Thoracic aorta (tissue), 2 donors: ENCODE measurements around the gene ITPRID2. TPM values are rescaled to one million over a fixed set of nuclear protein-coding genes. Genes with fewer than 3 reads are reported as not detected.

ENCODE experiments used
- ATAC-seq: fragments of 150-250 bp; one replicate; pipeline ENCODE4 v1.8.0; 2017; ENCODE audit warnings: low read depth; ENCODE audit not compliant: insufficient number of reproducible peaks, low FRiP score
- DNase-seq: peaks from one replicate; pipeline ENCODE4 v3.0.0-alpha.2; 2020; ENCODE audit warnings: low spot score
- H3K27ac ChIP-seq, 2 donors: fragments of 200-600 bp; sonication (generic); 1 replicate in 1 of 2; 2 replicates in 1 of 2; pipeline ENCODE4 v1.5.1; 2016; ENCODE audit warnings: mild to moderate bottlenecking in 2 of 2, moderate library complexity in 2 of 2
- H3K27me3 ChIP-seq: fragments of 200-600 bp; sonication (generic); replicated peaks from 2 replicates; pipeline ENCODE4 v1.6.0; 2016; ENCODE audit warnings: mild to moderate bottlenecking; ENCODE audit not compliant: insufficient read depth
- H3K36me3 ChIP-seq: fragments of 200-600 bp; sonication (generic); one replicate; pipeline ENCODE4 v1.5.1; 2016
- H3K4me1 ChIP-seq, 2 donors: fragments of 200-600 bp; sonication (generic); 1 replicate in 1 of 2; 2 replicates in 1 of 2; pipeline versions ENCODE4 v1.5.1 to v1.6.0; 2016; ENCODE audit warnings: low read depth in 2 of 2, mild to moderate bottlenecking in 1 of 2; ENCODE audit not compliant: control insufficient read depth in 1 of 2
- H3K4me3 ChIP-seq: fragments of 200-600 bp; sonication (generic); 2 replicates; pipeline ENCODE4 v1.5.1; 2016; ENCODE audit warnings: mild to moderate bottlenecking
- H3K9me3 ChIP-seq: fragments of 200-600 bp; sonication (generic); 2 replicates; pipeline ENCODE4 v1.5.1; 2016
- total RNA-seq, 2 donors: library from RNA; depleted of rRNA; stranded (reverse); fragments of >200 nt; gene quantifications; one replicate each; pipeline versions ENCODE4 v1.1.0 to v1.2.3, GENCODE V29; 2016
- TF ChIP-seq, protein P1 (sequence below): fragments of 200-600 bp; sonication (generic); IDR thresholded peaks from one replicate; pipeline ENCODE4 v1.5.1; 2019; ENCODE audit warnings: antibody characterized with exemption

ITPRID2 gene
- total RNA-seq, 2 donors from 2014 or later = 102 to 121 TPM

DNA sequence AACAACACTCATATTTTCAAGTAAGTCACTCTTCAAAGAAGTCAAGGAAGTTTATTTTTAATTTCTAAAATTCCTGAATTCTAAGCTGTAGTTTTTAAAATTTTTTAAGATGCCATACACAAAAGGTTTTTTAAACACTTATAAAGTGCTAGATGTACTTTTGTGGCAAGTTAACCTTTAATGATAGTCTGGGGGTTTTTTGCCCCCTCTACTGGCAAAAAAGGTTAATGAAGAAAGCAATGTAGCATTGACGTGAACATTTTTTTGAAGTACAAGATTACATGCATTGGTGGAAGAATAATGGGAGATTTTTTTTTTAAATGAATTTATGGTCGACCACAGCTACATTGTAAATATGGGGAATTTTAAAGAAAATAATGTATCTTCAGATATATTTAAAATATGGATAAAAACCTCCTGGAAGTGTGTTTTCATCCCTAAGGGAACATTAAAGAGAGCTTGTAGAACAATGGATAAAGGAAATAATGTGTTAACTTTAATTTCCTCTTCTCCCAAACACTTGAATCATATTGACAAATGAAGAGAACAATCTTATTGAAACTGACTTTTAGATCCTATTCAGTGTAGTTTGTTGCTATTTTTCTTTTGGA lies 12.6 kb downstream of the ITPRID2 start:
- no peaks in the 10 kb centered on the region for H3K9me3 ChIP-seq
- TF ChIP-seq, protein P1, sequence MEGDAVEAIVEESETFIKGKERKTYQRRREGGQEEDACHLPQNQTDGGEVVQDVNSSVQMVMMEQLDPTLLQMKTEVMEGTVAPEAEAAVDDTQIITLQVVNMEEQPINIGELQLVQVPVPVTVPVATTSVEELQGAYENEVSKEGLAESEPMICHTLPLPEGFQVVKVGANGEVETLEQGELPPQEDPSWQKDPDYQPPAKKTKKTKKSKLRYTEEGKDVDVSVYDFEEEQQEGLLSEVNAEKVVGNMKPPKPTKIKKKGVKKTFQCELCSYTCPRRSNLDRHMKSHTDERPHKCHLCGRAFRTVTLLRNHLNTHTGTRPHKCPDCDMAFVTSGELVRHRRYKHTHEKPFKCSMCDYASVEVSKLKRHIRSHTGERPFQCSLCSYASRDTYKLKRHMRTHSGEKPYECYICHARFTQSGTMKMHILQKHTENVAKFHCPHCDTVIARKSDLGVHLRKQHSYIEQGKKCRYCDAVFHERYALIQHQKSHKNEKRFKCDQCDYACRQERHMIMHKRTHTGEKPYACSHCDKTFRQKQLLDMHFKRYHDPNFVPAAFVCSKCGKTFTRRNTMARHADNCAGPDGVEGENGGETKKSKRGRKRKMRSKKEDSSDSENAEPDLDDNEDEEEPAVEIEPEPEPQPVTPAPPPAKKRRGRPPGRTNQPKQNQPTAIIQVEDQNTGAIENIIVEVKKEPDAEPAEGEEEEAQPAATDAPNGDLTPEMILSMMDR = peak; percentile 55
- no peaks in the 10 kb centered on the region for H3K27me3 ChIP-seq
- no peak overlapping the region for H3K4me3 ChIP-seq
- no peak overlapping the region for H3K27ac ChIP-seq
- DNase-seq (no peak), ATAC-seq (no peak)
- H3K36me3 ChIP-seq = peaks cover 22% of the 10 kb centered on the region
- H3K4me1 ChIP-seq = peaks cover 27 to 48% of the 10 kb centered on the region in 2 donors

DNA sequence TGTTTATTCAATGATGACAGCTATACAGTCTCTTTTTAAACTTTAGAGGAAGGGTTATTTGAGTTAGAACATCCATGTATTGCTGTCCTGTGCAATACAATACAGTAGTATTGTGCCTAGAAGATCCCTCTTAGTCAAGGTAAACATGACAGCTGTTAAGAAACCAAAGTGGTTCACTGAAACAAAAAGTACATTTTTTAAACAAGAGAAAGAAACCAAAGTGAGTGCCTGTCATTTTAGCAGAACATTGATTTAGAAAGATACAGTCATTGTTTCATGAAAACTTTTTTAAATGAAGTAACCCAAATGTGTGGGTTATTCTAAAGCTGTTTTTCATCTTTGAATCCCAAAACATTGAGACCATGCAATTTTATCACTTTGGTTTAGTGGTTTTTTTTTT lies 15.5 kb downstream of the ITPRID2 start:
- H3K36me3 ChIP-seq = peaks cover 6% of the 10 kb centered on the region
- no peaks in the 10 kb centered on the region for H3K9me3 ChIP-seq
- H3K4me3 ChIP-seq = no peak overlapping the region
- peaks cover 25 to 61% of the 10 kb centered on the region in 2 donors for H3K4me1 ChIP-seq
- TF ChIP-seq, protein P1 = no peak
- H3K27ac ChIP-seq = no peak overlapping the region
- no peak for DNase-seq
- ATAC-seq = no peak
- H3K27me3 ChIP-seq = no peaks in the 10 kb centered on the region

DNA sequence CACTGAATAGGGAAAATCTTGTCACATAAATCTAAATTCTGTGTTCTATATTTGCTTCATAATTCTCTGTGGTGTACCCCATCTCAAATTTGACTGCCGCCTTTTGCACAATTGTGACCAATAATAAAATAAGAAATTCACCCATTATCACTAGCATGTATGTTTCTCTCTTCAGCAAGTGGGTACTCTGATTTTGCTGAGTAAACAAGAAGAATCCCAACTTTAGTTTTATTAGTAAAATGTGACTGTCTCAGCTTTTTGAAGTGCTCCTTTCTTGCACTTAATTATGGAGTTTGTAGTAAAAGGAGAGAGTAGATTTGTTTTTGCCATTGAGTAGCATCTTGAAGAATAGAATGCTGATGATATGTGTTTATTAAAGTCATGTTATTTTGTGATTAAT lies 16.1 kb downstream of the ITPRID2 start:
- no peak for ATAC-seq

DNA sequence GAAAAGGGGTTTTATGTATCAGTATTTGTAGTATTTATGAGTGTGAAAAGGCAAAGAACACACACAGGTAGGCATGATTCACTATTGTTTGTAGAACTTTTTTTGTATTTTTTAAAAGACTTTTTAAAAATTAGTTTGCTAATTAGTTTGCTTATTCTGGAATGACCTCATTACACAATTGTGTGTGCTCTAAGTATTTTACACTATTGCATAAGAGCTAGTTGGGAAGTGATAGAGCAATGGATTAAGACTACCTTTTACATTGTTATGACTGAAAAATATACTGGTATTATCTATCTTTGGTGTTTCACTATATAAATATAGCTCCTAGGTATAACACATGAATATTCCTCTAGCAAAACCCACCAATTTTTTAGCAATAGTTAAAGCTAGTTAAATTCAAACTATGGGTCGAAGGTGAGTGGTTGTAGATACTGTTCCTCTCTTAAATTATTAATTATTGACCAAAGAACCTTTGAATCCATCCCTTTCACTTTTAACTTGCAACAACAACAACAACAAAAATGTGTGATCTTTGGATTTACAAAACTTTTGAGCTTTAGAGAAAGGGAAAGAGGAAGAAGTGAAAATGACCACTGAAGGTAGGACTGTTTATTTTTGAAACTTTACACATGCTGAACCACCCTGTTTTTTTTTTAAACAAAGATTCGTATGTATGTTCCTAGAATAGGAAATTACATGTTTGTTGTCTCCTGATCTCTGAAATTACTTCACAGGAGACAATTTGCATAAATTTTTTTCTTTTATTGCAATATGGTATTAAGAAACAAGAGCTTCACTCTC lies 18.7 kb downstream of the ITPRID2 start:
- peaks cover 3 to 39% of the 10 kb centered on the region in 2 donors for H3K4me1 ChIP-seq
- ATAC-seq (no peak), DNase-seq (no peak)
- TF ChIP-seq, protein P1 = no peak
- peaks cover 20% of the 10 kb centered on the region for H3K36me3 ChIP-seq
- no peaks in the 10 kb centered on the region for H3K27me3 ChIP-seq
- no peak overlapping the region for H3K27ac ChIP-seq
- no peak overlapping the region for H3K4me3 ChIP-seq
- no peaks in the 10 kb centered on the region for H3K9me3 ChIP-seq

More for the DNA sequence above, 16.1 kb downstream of the ITPRID2 start:
- H3K36me3 ChIP-seq = peaks cover 5% of the 10 kb centered on the region
- no peak overlapping the region for H3K4me3 ChIP-seq
- DNase-seq = no peak
- TF ChIP-seq, protein P1 = no peak
- H3K27ac ChIP-seq = no peak overlapping the region
- H3K4me1 ChIP-seq = peaks cover 21 to 60% of the 10 kb centered on the region in 2 donors
- no peaks in the 10 kb centered on the region for H3K27me3 ChIP-seq
- no peaks in the 10 kb centered on the region for H3K9me3 ChIP-seq

DNA sequence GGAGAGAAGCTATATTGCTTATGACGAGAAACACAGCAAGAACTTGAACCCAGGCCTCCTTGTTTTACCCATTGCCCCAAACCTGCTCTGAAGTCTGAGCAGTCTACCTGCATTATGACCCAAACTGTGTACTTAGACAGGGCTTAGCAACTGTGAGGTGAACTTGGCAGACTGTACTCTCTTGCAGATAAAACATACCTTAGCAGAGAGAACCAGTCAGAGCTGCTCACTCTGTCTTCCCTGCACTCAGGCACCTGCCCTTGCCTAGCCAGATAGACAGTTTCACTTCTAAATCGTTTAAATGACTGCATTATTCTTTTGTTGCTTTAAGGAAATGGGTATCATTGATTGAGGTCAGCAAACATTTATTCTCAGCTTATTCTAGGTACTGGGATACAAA lies 20.3 kb downstream of the ITPRID2 start:
- H3K4me1 ChIP-seq = peaks cover 3 to 30% of the 10 kb centered on the region in 2 donors
- no peaks in the 10 kb centered on the region for H3K27me3 ChIP-seq
- H3K4me3 ChIP-seq = no peak overlapping the region
- H3K27ac ChIP-seq = no peak overlapping the region
- TF ChIP-seq, protein P1 = no peak
- DNase-seq = no peak
- peaks cover 34% of the 10 kb centered on the region for H3K36me3 ChIP-seq
- ATAC-seq = no peak
- no peaks in the 10 kb centered on the region for H3K9me3 ChIP-seq
